Measurements from ENCODE around the gene GDPGP1. TPM values are rescaled to one million over a fixed set of nuclear protein-coding genes. Genes with fewer than 3 reads are reported as not detected.

Gene GDPGP1
- total and polyA plus RNA-seq, 2 donors from 2014 or later = 4.8 to 15.3 TPM

DNA sequence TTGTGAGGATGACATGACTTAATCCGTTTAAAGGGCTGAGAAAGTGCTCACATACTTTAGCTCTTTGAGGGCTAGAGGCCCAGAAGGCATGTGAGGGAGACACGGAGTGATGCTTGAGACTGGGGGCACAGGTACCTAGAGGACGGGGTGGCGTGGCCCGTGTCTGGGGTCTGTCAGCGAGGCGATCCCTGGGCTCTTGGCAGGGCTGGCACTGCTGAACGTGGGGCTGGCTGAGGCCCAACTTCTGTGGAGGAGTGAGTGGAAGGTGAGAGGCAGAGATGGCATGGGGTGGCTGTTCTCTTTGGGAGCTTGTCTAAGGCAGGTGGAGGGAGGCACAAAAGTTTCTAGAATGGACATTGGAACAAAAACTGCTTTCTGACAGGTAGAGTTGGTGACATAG, 23.4 kb upstream of the GDPGP1 start:
- peak overlapping the region; percentile 79 to 85 for H3K27ac ChIP-seq (ENCODE audit: low read depth in 2 of 2, low read length in 2 of 2)
- intact Hi-C loops (cut with DNase I) = no loop called here
- TF ChIP-seq, protein P1, sequence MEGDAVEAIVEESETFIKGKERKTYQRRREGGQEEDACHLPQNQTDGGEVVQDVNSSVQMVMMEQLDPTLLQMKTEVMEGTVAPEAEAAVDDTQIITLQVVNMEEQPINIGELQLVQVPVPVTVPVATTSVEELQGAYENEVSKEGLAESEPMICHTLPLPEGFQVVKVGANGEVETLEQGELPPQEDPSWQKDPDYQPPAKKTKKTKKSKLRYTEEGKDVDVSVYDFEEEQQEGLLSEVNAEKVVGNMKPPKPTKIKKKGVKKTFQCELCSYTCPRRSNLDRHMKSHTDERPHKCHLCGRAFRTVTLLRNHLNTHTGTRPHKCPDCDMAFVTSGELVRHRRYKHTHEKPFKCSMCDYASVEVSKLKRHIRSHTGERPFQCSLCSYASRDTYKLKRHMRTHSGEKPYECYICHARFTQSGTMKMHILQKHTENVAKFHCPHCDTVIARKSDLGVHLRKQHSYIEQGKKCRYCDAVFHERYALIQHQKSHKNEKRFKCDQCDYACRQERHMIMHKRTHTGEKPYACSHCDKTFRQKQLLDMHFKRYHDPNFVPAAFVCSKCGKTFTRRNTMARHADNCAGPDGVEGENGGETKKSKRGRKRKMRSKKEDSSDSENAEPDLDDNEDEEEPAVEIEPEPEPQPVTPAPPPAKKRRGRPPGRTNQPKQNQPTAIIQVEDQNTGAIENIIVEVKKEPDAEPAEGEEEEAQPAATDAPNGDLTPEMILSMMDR (IDR thresholded peaks at IDR 0.05; ENCODE audit: borderline replicate concordance, extremely low read depth, insufficient read depth) = no peak
- DNase-seq = no peak
- no peak overlapping the region for H3K4me3 ChIP-seq (ENCODE audit: low read length in 3 of 3)
- H3K36me3 ChIP-seq (ENCODE audit: control insufficient read depth in 2 of 3, insufficient read depth in 3 of 3, low read length in 3 of 3) = peaks cover 0 to 4% (median 0%) of the 10 kb centered on the region in 3 donors
- FAIRE-seq = no peak
- peaks cover 0 to 25% (median 20%) of the 10 kb centered on the region in 3 donors for H3K4me1 ChIP-seq (ENCODE audit: control insufficient read depth in 2 of 3, insufficient read depth in 2 of 3, low read depth in 1 of 3, low read length in 3 of 3)
- H3K27me3 ChIP-seq (ENCODE audit: control insufficient read depth, insufficient read depth, low read length) = no peaks in the 10 kb centered on the region
- H3K9me3 ChIP-seq (ENCODE audit: control insufficient read depth in 2 of 3, insufficient read depth in 1 of 3, low read length in 3 of 3) = no peaks in the 10 kb centered on the region
- no peak overlapping the region for H3K9ac ChIP-seq (ENCODE audit: low read length in 3 of 3)

DNA sequence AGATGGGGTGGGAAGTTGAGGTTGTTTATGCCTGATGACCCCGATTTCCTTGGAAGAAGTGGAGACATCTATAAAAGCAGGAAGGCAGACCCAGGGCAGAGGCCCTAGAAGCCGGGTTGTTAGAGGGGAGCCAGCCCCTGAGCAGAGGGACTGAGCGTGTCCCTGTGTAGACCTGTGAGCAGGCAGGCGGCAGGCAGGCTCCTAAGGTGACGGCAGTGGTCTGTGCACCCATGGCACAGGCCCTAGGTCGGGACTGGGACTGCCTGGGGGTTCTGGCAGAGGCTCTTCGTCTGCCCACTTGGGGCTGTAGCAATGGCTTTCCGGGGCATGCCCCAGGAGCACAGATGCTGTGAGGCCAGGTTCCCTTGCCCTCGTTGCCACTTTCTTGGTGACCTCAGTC, 23.0 kb upstream of the GDPGP1 start:
- Histone ChIP-seq H3K9me3 (ENCODE audit: control insufficient read depth in 2 of 3, insufficient read depth in 1 of 3, low read length in 3 of 3) (no peaks in the 10 kb centered on the region), H3K4me3 (ENCODE audit: low read length in 3 of 3) (no peak overlapping the region), H3K27ac (ENCODE audit: low read depth in 2 of 2, low read length in 2 of 2) (peak overlapping the region; percentile 79 to 85), H3K36me3 (ENCODE audit: control insufficient read depth in 2 of 3, insufficient read depth in 3 of 3, low read length in 3 of 3) (peaks cover 0 to 4% (median 0%) of the 10 kb centered on the region in 3 donors), H3K4me1 (ENCODE audit: control insufficient read depth in 2 of 3, insufficient read depth in 2 of 3, low read depth in 1 of 3, low read length in 3 of 3) (peaks cover 0 to 25% (median 20%) of the 10 kb centered on the region in 3 donors), H3K27me3 (ENCODE audit: control insufficient read depth, insufficient read depth, low read length) (no peaks in the 10 kb centered on the region), H3K9ac (ENCODE audit: low read length in 3 of 3) (peak overlapping the region in 1 of 3 donors; percentile 35)
- TF ChIP-seq, protein P1 (IDR thresholded peaks at IDR 0.05; ENCODE audit: borderline replicate concordance, extremely low read depth, insufficient read depth) = no peak
- DNase-seq = no peak
- FAIRE-seq = no peak
- intact Hi-C loops (cut with DNase I) = no loop called here

DNA sequence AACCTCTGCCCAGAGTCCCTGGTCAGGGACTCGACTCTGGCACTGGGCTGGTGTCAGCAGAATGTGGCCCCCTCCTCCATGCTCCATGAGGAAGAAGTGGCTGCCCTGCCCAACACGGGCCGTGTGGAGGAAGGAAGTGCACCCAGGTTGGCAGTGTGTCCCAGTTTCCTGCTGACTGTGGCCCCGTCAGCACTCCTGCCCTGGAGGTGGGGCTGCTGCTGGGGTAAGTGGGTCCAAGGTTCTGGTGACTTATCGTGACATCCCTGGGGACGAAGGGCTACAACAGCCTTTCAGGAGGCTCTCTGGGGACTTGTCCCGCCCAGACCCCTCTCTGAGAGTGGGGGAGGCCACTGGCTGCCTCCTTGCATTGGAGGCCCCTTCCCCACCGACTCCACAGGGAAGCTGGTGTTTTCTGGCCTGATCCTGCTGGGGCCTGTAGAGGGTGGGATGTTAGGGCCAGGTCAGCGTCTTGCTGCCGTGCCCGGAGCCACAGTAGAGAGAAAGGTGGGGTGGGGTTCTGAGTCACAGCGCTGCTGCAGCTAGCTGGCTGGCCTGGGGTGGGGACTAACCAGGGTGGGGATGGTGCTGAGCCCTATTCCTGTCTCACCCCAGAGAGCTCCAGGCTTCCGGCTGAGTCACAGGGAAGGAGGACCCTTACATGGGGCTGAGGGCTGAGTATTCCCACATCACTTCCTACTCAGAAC, 22.4 kb upstream of the GDPGP1 start:
- intact Hi-C loops (cut with DNase I) = no loop called here
- H3K9ac ChIP-seq (ENCODE audit: low read length in 3 of 3) = peak overlapping the region in 1 of 3 donors; percentile 35
- peaks cover 0 to 2% (median 0%) of the 10 kb centered on the region in 3 donors for H3K36me3 ChIP-seq (ENCODE audit: control insufficient read depth in 2 of 3, insufficient read depth in 3 of 3, low read length in 3 of 3)
- no peaks in the 10 kb centered on the region for H3K27me3 ChIP-seq (ENCODE audit: control insufficient read depth, insufficient read depth, low read length)
- peak overlapping the region; percentile 79 to 85 for H3K27ac ChIP-seq (ENCODE audit: low read depth in 2 of 2, low read length in 2 of 2)
- DNase-seq (peak in 1 of 5 donors; percentile 94), FAIRE-seq (no peak)
- no peaks in the 10 kb centered on the region for H3K9me3 ChIP-seq (ENCODE audit: control insufficient read depth in 2 of 3, insufficient read depth in 1 of 3, low read length in 3 of 3)
- H3K4me1 ChIP-seq (ENCODE audit: control insufficient read depth in 2 of 3, insufficient read depth in 2 of 3, low read depth in 1 of 3, low read length in 3 of 3) = peaks cover 0 to 25% (median 20%) of the 10 kb centered on the region in 3 donors
- H3K4me3 ChIP-seq (ENCODE audit: low read length in 3 of 3) = no peak overlapping the region
- TF ChIP-seq, protein P1 (IDR thresholded peaks at IDR 0.05; ENCODE audit: borderline replicate concordance, extremely low read depth, insufficient read depth) = no peak
